Measurements from ENCODE around the gene HOXD9. TPM values are rescaled to one million over a fixed set of nuclear protein-coding genes. Genes with fewer than 3 reads are reported as not detected.

Gene HOXD9
- total RNA-seq, 1 experiment from 2014 or later: not detected

GRCh38 chr2:176123411-176124109 lies 1.0 kb downstream of the HOXD9 start:
- DNase-seq (ENCODE audit: low spot score) (no peak), ATAC-seq (no peak)
- H3K4me1 Mint-ChIP-seq: peaks cover 17% of the 10 kb centered on the region
- H3K4me3 Mint-ChIP-seq: peak overlapping the region; percentile 38
- POLR2A ChIA-PET: no interaction called here
- CTCF ChIA-PET: no interaction called here
- peaks cover 2% of the 10 kb centered on the region; the same call in 1 of the 2 replicates for H3K36me3 Mint-ChIP-seq
- no peaks in the 10 kb centered on the region for H3K9me3 Mint-ChIP-seq
- H3K27ac Mint-ChIP-seq: no peak overlapping the region
- TF ChIP-seq SP1 (CRISPR knock-in tag; conservative IDR thresholded peaks at IDR 0.05) (no peak), E2F5 (CRISPR knock-in tag; IDR thresholded peaks at IDR 0.05) (no peak)
- H3K27me3 Mint-ChIP-seq (ENCODE audit: low read depth): peaks cover 100% of the 10 kb centered on the region

GRCh38 chr2:176124110-176124946 lies 1.8 kb downstream of the HOXD9 start:
- Mint-ChIP-seq H3K36me3 (peaks cover 2% of the 10 kb centered on the region; the same call in 1 of the 2 replicates), H3K27me3 (ENCODE audit: low read depth) (peaks cover 100% of the 10 kb centered on the region), H3K27ac (no peak overlapping the region), H3K4me1 (peaks cover 21% of the 10 kb centered on the region), H3K9me3 (no peaks in the 10 kb centered on the region), H3K4me3 (peak overlapping the region; percentile 38; the same call in 1 of the 2 replicates)
- DNase-seq (ENCODE audit: low spot score): no peak
- ChIA-PET CTCF (no interaction called here), POLR2A (no interaction called here)
- ATAC-seq: no peak
- TF ChIP-seq ZNF416 (CRISPR knock-in tag; IDR thresholded peaks at IDR 0.05) (no peak), ARID4B (CRISPR knock-in tag; IDR thresholded peaks at IDR 0.05; ENCODE audit: borderline replicate concordance) (no peak), ZNF263 (CRISPR knock-in tag; IDR thresholded peaks at IDR 0.05; ENCODE audit: low read depth) (no peak), ERG (CRISPR knock-in tag; IDR thresholded peaks at IDR 0.05) (no peak), ATF1 (CRISPR knock-in tag; IDR thresholded peaks at IDR 0.05) (no peak), ZNF219 (CRISPR knock-in tag; IDR thresholded peaks at IDR 0.05; ENCODE audit: borderline replicate concordance) (no peak), MXD4 (CRISPR knock-in tag; IDR thresholded peaks at IDR 0.05; ENCODE audit: borderline replicate concordance) (no peak), CREB1 (CRISPR knock-in tag; IDR thresholded peaks at IDR 0.05) (no peak), ATF3 (CRISPR knock-in tag; conservative IDR thresholded peaks at IDR 0.05) (no peak), USF1 (CRISPR knock-in tag; IDR thresholded peaks at IDR 0.05) (no peak), TEAD1 (CRISPR knock-in tag; IDR thresholded peaks at IDR 0.05) (no peak), SMAD3 (CRISPR knock-in tag; IDR thresholded peaks at IDR 0.05; ENCODE audit: borderline replicate concordance) (no peak), OVOL2 (CRISPR knock-in tag; IDR thresholded peaks at IDR 0.05; ENCODE audit: borderline replicate concordance) (no peak), ATF6 (CRISPR knock-in tag; IDR thresholded peaks at IDR 0.05) (no peak), E2F4 (CRISPR knock-in tag; IDR thresholded peaks at IDR 0.05; ENCODE audit: borderline replicate concordance, low read depth) (no peak), GRHL2 (CRISPR knock-in tag; IDR thresholded peaks at IDR 0.05; ENCODE audit: insufficient replicate concordance, severe bottlenecking) (no peak), RELA (CRISPR knock-in tag; IDR thresholded peaks at IDR 0.05; ENCODE audit: borderline replicate concordance) (no peak)

All from WTC11 (cell line).